ENCODE results near the gene LDLRAD3.

DNA sequence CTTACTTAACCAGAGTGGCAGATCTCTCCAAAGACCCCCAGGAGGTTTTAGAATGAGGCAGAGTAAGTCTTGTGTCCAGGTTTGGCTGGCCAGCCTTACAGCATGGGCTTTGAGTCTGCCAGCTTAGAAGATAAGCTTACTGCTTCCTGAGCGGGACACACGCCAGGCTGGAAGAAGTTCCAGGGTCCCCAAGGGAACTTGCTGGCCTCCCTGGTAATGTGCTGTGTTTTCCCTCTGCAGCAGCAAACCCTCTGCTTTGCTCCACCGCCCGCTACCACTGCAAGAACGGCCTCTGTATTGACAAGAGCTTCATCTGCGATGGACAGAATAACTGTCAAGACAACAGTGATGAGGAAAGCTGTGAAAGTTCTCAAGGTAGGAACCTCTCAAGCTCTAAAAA, 154.2 kb downstream of the LDLRAD3 start:
- no peak for TF ChIP-seq EZH2 (IDR thresholded peaks at IDR 0.05; ENCODE audit: insufficient read depth, low read length)
- TF ChIP-seq, protein P1, sequence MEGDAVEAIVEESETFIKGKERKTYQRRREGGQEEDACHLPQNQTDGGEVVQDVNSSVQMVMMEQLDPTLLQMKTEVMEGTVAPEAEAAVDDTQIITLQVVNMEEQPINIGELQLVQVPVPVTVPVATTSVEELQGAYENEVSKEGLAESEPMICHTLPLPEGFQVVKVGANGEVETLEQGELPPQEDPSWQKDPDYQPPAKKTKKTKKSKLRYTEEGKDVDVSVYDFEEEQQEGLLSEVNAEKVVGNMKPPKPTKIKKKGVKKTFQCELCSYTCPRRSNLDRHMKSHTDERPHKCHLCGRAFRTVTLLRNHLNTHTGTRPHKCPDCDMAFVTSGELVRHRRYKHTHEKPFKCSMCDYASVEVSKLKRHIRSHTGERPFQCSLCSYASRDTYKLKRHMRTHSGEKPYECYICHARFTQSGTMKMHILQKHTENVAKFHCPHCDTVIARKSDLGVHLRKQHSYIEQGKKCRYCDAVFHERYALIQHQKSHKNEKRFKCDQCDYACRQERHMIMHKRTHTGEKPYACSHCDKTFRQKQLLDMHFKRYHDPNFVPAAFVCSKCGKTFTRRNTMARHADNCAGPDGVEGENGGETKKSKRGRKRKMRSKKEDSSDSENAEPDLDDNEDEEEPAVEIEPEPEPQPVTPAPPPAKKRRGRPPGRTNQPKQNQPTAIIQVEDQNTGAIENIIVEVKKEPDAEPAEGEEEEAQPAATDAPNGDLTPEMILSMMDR (IDR thresholded peaks at IDR 0.05; ENCODE audit: insufficient read depth, low read depth, low read length), result no peak
